Neutrophil (primary cell): ENCODE results near the gene ZFP36L1.

Experiments used
- H3K27ac ChIP-seq: fragments of 200-600 bp; sonication (generic); 2 replicates; pipeline ENCODE4 v1.5.1; 2016; ENCODE audit warnings: mild to moderate bottlenecking, moderate library complexity
- H3K27me3 ChIP-seq: fragments of 200-600 bp; sonication (generic); 2 replicates; pipeline ENCODE4 v1.6.0; 2016; ENCODE audit warnings: mild to moderate bottlenecking
- H3K36me3 ChIP-seq: fragments of 200-600 bp; sonication (generic); 2 replicates; pipeline ENCODE4 v1.5.1; 2017
- H3K4me1 ChIP-seq, 2 experiments: fragments of 200-600 bp in 1 of 2; sonication (generic) in 1 of 2; 1 replicate in 1 of 2; 2 replicates in 1 of 2; pipeline versions ENCODE4 v1.5.1 to v1.6.1; 2013 to 2016; ENCODE audit warnings: low read depth in 1 of 2, low read length in 1 of 2, mild to moderate bottlenecking in 1 of 2, moderate library complexity in 1 of 2; ENCODE audit not compliant: control insufficient read depth in 1 of 2, insufficient read depth in 1 of 2
- H3K4me3 ChIP-seq, 2 experiments: fragments of 200-600 bp in 1 of 2; sonication (generic) in 1 of 2; 1 replicate in 1 of 2; 2 replicates in 1 of 2; pipeline ENCODE4 v1.5.1; 2013 to 2016; ENCODE audit warnings: low read depth in 1 of 2, low read length in 1 of 2, mild to moderate bottlenecking in 1 of 2, moderate library complexity in 1 of 2
- H3K9me3 ChIP-seq: fragments of 200-600 bp; sonication (generic); 2 replicates; pipeline ENCODE4 v1.5.1; 2016
- TF ChIP-seq, protein P1 (sequence below): fragments of 200-600 bp; sonication (generic); IDR thresholded peaks from 2 replicates; pipeline ENCODE4 v1.5.1; 2016; ENCODE audit warnings: antibody characterized with exemption

ZFP36L1 gene

DNA sequence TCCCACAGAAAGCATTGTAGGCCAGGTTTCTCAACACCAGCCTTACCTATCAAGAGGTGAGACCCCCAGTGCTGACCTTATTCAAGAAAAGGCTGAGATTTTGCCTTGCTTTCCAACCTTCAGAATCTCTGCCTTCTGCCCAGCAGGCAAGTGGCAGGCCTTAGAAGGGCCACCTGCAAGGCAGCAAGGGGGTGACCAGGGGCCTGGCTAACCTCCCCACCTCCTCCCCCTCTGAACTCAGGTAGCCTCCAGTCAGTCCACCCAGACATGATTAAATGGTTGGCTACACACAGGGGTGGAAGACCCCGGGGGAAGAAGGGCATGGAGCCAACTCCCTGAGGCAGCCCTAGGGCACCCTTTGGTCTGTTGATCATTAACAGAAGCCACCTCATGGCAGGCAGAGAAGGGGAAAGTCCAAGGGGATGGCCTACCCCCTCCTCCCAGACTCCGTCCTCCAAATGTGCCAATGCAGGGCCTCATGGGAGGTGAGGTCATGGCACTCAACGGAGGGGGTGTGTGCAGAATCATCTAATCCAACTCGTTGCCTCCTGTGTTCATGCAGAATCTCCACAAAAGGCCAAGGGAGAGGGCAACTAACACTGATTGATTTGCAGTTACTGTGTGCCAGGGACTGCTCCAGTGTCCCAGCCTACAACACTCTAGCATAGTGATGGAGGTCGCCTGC is 8.5 kb downstream of the ZFP36L1 start:
- no peak overlapping the region for H3K4me3 ChIP-seq
- peaks cover 32% of the 10 kb centered on the region for H3K36me3 ChIP-seq
- H3K27ac ChIP-seq = no peak overlapping the region
- H3K4me1 ChIP-seq = peaks cover 37 to 45% of the 10 kb centered on the region in 2 experiments
- no peaks in the 10 kb centered on the region for H3K9me3 ChIP-seq
- peaks cover 50% of the 10 kb centered on the region for H3K27me3 ChIP-seq
- TF ChIP-seq, protein P1, sequence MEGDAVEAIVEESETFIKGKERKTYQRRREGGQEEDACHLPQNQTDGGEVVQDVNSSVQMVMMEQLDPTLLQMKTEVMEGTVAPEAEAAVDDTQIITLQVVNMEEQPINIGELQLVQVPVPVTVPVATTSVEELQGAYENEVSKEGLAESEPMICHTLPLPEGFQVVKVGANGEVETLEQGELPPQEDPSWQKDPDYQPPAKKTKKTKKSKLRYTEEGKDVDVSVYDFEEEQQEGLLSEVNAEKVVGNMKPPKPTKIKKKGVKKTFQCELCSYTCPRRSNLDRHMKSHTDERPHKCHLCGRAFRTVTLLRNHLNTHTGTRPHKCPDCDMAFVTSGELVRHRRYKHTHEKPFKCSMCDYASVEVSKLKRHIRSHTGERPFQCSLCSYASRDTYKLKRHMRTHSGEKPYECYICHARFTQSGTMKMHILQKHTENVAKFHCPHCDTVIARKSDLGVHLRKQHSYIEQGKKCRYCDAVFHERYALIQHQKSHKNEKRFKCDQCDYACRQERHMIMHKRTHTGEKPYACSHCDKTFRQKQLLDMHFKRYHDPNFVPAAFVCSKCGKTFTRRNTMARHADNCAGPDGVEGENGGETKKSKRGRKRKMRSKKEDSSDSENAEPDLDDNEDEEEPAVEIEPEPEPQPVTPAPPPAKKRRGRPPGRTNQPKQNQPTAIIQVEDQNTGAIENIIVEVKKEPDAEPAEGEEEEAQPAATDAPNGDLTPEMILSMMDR = no peak

DNA sequence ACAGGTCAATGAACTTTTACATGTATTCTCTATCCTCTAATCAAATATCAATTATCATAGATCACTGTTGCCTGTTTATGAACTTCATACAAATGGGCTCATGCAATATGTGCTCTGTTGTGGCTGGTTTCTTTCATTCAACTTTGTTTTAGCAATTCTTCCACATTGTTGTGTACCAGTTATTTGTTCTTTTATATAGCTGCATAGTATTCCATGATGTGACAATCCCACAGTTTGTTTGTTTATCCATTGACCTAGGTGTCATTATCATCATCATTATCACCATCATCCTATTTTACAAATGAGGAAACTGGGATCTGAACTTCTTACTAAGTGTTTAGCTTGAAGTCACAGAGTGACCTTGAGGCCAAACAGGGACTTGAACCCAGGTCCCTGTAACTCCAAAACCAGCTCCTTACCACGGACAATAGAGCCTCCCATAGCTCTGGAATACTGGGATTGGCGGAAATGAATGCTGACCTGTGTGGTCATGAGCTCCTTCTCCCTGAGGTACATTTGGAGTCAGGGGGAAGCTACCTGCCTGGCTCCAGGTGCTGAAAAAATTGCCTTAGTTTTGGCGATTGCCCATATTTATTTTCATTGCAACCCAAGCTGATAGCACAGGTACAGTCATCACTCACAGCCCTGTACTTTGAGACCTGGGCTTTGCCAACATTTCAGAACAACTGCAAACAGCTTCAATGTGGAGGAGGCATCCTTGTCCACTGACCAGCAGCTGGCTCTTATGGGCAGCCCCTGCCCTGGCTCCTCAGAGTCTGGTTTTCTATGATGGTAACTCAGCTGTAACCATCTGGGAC is 9.2 kb downstream of the ZFP36L1 start:
- peaks cover 57% of the 10 kb centered on the region for H3K27me3 ChIP-seq
- TF ChIP-seq, protein P1 = no peak
- H3K4me1 ChIP-seq = peaks cover 32 to 38% of the 10 kb centered on the region in 2 experiments
- peaks cover 25% of the 10 kb centered on the region for H3K36me3 ChIP-seq
- no peak overlapping the region for H3K27ac ChIP-seq
- H3K9me3 ChIP-seq = no peaks in the 10 kb centered on the region
- H3K4me3 ChIP-seq = no peak overlapping the region

DNA sequence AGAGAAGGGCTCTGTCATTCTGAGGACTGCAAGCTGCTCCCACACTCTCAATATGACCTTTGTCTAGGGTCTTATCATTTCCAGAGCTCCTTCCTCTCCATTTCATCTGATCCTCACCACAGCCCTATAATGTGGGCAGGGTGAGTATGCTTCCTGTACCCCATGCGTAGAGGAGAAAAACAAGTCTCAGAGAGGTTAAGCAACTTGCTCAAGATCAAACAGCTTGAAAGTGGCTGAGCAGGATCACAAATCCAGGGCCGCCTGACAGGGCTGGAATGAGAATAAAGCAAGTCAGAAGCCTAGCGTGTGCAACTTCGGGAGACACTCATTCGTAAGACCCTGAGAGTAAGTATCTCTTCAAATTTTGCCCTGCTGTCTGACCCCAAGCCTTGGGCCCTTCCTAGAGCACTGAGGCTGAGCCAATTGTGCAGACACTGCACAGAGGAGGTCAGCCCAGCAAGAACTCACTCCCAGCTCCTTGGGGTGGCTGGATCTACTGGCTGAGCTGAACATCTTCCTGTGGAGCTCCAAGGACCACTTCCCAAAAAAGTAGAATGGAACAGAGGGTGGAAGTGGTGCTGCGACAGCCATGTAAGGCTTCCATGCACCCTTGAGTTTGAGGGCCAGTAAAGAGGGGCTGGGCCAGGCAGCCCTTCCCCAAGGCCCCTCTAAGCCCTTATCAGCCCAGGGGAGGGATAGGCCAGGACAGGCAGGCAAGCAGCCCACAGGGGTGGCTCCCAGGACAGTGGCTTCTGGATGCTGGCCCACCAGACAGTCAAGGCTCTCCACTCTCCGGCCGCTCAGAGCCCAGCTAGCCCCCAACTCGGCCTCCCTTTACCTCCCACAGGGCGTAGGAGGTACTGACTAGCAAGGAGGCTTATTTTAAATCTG is 10.5 kb downstream of the ZFP36L1 start:
- TF ChIP-seq, protein P1 = no peak

DNA sequence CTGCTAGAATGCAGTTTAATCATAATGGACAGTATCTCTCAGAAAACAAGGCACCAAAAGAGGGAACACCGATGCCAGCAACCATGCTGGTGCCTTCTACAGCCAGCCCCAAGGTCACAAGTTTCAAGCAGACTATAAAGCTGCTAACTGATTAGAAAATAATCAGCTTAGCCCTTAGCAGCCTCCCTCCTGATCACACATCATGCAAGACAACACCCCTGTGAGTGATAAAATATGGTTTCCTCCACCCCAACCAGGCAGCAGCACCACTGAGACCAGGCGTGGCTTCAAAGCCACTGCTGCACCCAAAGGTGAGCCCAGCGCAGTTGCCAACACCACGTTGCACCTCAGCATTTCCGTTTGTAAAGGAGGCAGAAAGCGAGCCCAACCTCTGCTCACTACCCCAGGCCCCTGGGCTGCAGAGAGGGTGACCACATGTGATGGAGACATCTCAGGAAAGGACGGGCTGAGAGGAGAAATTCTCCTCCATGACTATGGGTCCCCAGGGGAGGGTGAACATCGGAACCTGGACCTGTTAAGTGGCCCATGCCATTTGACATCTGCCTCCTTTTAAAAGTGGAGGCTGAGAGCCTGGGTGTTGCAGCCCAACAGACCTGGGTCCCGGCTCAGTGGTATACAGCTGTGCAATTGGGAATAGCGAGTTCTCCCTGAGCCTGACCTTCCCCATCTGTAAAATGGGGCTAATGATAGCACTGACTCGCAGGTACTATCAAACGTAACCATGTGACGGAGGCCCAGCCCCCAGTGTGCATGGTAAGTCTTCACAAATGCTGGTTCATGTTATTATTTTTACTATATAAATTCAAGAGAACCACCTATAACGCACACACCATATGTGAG is 11.5 kb downstream of the ZFP36L1 start:
- H3K36me3 ChIP-seq = peaks cover 3% of the 10 kb centered on the region
- H3K9me3 ChIP-seq = no peaks in the 10 kb centered on the region
- TF ChIP-seq, protein P1 = no peak
- peaks cover 14 to 18% of the 10 kb centered on the region in 2 experiments for H3K4me1 ChIP-seq
- H3K4me3 ChIP-seq = no peak overlapping the region
- H3K27ac ChIP-seq = peak overlapping the region; percentile 16
- peaks cover 63% of the 10 kb centered on the region for H3K27me3 ChIP-seq

More for the DNA sequence above, 10.5 kb downstream of the ZFP36L1 start:
- Histone ChIP-seq H3K4me1 (peaks cover 23 to 27% of the 10 kb centered on the region in 2 experiments), H3K9me3 (no peaks in the 10 kb centered on the region), H3K27me3 (peaks cover 63% of the 10 kb centered on the region), H3K4me3 (no peak overlapping the region), H3K27ac (no peak overlapping the region), H3K36me3 (peaks cover 12% of the 10 kb centered on the region)
